H1 (cell line): ENCODE results near the gene BMP4. TPM values are rescaled to one million over a fixed set of nuclear protein-coding genes. Genes with fewer than 3 reads are reported as not detected.

Source experiments
- ATF3 ChIP-seq: IDR thresholded peaks from 2 replicates; pipeline ENCODE4 v1.6.1; 2011; ENCODE audit warnings: low read depth, mild to moderate bottlenecking, low read length; ENCODE audit not compliant: insufficient read depth
- CHD1 ChIP-seq: IDR thresholded peaks from 2 replicates; pipeline ENCODE4 v1.6.1; 2012; ENCODE audit warnings: low read depth, low read length, improper control_type of control experiment
- CHD7 ChIP-seq: fragments of 300-600 bp; sonication (generic); IDR thresholded peaks from 2 replicates; pipeline ENCODE4 v1.7.1; 2012; ENCODE audit warnings: low read length, moderate library complexity, mild to moderate bottlenecking, inconsistent platforms; ENCODE audit not compliant: insufficient replicate concordance
- CTBP2 ChIP-seq: IDR thresholded peaks from 2 replicates; pipeline ENCODE4 v1.7.0; 2011; ENCODE audit warnings: borderline replicate concordance, mild to moderate bottlenecking, moderate library complexity, mixed read lengths, low read length; ENCODE audit not compliant: insufficient read depth, insufficient read length
- KDM1A ChIP-seq: fragments of 200-600, 300-600 bp; sonication (generic); IDR thresholded peaks from 2 replicates; pipeline ENCODE4 v1.7.1; 2016; ENCODE audit warnings: mild to moderate bottlenecking, low read length, borderline replicate concordance
- KDM4A ChIP-seq: IDR thresholded peaks from one replicate; pipeline ENCODE4 v1.7.1; 2012; ENCODE audit warnings: low read depth, mild to moderate bottlenecking, moderate library complexity, low read length, inconsistent platforms; ENCODE audit not compliant: severe bottlenecking
- MAFK ChIP-seq: IDR thresholded peaks from 2 replicates; pipeline ENCODE4 v1.6.1; 2012; ENCODE audit warnings: low read depth, mild to moderate bottlenecking, improper control_type of control experiment, low read length
- RBBP5 ChIP-seq: IDR thresholded peaks from 2 replicates; pipeline ENCODE4 v1.7.1; 2012; ENCODE audit warnings: low read depth, mild to moderate bottlenecking, inconsistent platforms, low read length, moderate library complexity, borderline replicate concordance
- SP1 ChIP-seq: IDR thresholded peaks from 2 replicates; pipeline ENCODE4 v1.6.1; 2011; ENCODE audit warnings: low read depth, low read length
- TBP ChIP-seq: IDR thresholded peaks from 2 replicates; pipeline ENCODE4 v1.6.1; 2011; ENCODE audit warnings: low read depth, low read length, improper control_type of control experiment
- polyA plus RNA-seq, 7 experiments: library from polyadenylated mRNA; depleted of rRNA in 3 of 7; stranded (reverse) in 5 of 7; unstranded in 2 of 7; fragments of >200 nt in 5 of 7; fragments of 200-250 nt in 2 of 7; gene quantifications; 1 replicate in 5 of 7; 2 replicates in 1 of 7; 4 replicates in 1 of 7; pipeline versions ENCODE4 v1.2.1 to v1.2.3, GENCODE V29; 2011 to 2013; ENCODE audit warnings: missing spikeins in 2 of 7, mixed read lengths in 2 of 7
- total RNA-seq: library from RNA; stranded (reverse); fragmentation: NEBNext Ultra II Directional; extraction: Animal tissue kit (Norgen Biotek cat#: 25700); gene quantifications from 2 replicates; pipeline ENCODE4 v1.2.1, GENCODE V29; 2021

The BMP4 gene
- total and polyA plus RNA-seq, 2 of the 8 experiments (the other 6 are each of a cell fraction or from before 2014, with no cell fraction given) = 2.3 to 5.4 TPM

GRCh38 chr14:53953828-53954550, 2.6 kb downstream of the BMP4 start (continued):
- TF ChIP-seq CHD7 (no peak), CTBP2 (no peak), MAFK (no peak), TBP (no peak), SP1 (no peak), KDM4A (peak; percentile 37), ATF3 (no peak), KDM1A (no peak), RBBP5 (peak; percentile 60), CHD1 (no peak)
